HFFc6 (cell line): ENCODE data around the gene MBD6. TPM values are rescaled to one million over a fixed set of nuclear protein-coding genes. Genes with fewer than 3 reads are reported as not detected.

Source experiments
- DNase-seq: peaks from one replicate; pipeline ENCODE4 v3.0.0-alpha.2; 2018
- H3K27ac Mint-ChIP-seq: 2 replicates; pipeline ENCODE4 v1.8.0; 2020; ENCODE audit warnings: mild to moderate bottlenecking, mixed read lengths
- H3K27me3 Mint-ChIP-seq: 2 replicates; pipeline ENCODE4 v1.8.0; 2021; ENCODE audit warnings: mild to moderate bottlenecking, moderate library complexity, mixed read lengths; ENCODE audit not compliant: insufficient read depth
- H3K36me3 Mint-ChIP-seq: 2 replicates; pipeline ENCODE4 v1.8.0; 2021; ENCODE audit warnings: low read depth, mixed read lengths
- H3K4me1 Mint-ChIP-seq: 2 replicates; pipeline ENCODE4 v1.8.0; 2020; ENCODE audit warnings: low read depth, mixed read lengths
- H3K4me3 Mint-ChIP-seq: 2 replicates; pipeline ENCODE4 v1.8.0; 2020; ENCODE audit warnings: mild to moderate bottlenecking, moderate library complexity, mixed read lengths
- H3K9me3 Mint-ChIP-seq: 2 replicates; pipeline ENCODE4 v1.8.0; 2020; ENCODE audit warnings: mild to moderate bottlenecking, mixed read lengths
- total RNA-seq, 6 experiments: library from RNA; stranded (reverse); fragmentation: NEBNext Ultra II Directional; extraction: Animal tissue kit (Norgen Biotek cat#: 25700); gene quantifications; 2 replicates in 1 of 6; 3 replicates in 5 of 6; pipeline ENCODE4 v1.2.3, GENCODE V29; 2021
- TF ChIP-seq, protein P1 (sequence below): fragments of 200-600 bp; sonication (generic); IDR thresholded peaks from 2 replicates; pipeline ENCODE4 v1.5.0; 2021; ENCODE audit warnings: antibody characterized with exemption, mild to moderate bottlenecking

Gene MBD6
- total RNA-seq, 6 experiments from 2014 or later: 40.7 to 43.6 (median 42.1) TPM

DNA sequence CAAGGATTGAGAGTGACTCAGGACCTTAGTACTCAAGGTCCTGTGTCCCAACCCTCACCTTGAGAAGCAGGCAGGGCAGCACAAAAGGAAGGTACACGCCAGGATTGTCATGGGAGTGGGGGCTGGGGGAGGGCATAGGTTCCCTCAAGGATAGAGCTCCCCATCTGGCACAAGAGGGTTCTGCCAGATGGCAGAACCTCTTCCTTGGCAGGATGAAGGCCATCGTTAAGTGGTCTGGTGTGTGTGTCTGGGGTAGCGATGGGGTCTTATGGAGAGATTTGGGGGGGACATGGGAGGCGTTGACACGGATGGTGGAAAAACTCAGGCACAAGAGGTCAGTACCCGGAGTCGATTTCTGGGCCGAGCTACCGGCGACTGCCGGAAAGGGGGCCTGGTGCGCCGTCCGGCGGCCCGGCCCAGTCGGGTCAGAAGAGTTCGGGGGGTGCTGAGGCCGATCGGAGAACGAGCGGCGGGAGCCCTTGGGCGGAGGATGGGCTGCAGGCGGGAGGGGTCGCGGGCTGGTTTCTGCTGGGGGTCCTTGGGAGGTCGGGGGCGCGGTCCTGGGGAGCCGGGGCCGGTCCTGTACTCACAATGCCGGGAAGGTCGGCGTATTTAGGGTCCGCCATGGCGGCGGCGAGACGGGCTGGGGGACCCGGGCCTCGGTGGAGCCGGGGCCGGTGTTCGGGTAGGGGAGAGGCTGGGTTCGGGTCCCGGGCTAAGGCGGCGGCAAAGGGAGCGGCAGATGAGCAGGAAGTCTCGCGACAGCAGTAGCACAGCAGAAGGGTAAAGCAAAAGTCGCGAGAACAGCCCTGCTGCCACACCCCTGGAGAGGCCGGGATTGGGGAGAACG lies 24.0 kb downstream of the MBD6 start, which contains the start of gene DCTN2:
Gene DCTN2 (minus strand): TSS at position 755 of the 850 bp plus-strand sequence. CDS start 129 bp downstream, at position 626.
- H3K27ac Mint-ChIP-seq: peak within 1 kb of the TSS; percentile 89
- DNase-seq: peak; percentile 97
- peak within 1 kb of the TSS; percentile 93 for H3K4me3 Mint-ChIP-seq
- H3K9me3 Mint-ChIP-seq: no peaks in the 10 kb centered on the region
- H3K36me3 Mint-ChIP-seq: peaks cover 21% of the 10 kb centered on the region
- peaks cover 6% of the 10 kb centered on the region; the same call in 1 of the 2 replicates for H3K27me3 Mint-ChIP-seq
- H3K4me1 Mint-ChIP-seq: peaks cover 56% of the 10 kb centered on the region
- TF ChIP-seq, protein P1, sequence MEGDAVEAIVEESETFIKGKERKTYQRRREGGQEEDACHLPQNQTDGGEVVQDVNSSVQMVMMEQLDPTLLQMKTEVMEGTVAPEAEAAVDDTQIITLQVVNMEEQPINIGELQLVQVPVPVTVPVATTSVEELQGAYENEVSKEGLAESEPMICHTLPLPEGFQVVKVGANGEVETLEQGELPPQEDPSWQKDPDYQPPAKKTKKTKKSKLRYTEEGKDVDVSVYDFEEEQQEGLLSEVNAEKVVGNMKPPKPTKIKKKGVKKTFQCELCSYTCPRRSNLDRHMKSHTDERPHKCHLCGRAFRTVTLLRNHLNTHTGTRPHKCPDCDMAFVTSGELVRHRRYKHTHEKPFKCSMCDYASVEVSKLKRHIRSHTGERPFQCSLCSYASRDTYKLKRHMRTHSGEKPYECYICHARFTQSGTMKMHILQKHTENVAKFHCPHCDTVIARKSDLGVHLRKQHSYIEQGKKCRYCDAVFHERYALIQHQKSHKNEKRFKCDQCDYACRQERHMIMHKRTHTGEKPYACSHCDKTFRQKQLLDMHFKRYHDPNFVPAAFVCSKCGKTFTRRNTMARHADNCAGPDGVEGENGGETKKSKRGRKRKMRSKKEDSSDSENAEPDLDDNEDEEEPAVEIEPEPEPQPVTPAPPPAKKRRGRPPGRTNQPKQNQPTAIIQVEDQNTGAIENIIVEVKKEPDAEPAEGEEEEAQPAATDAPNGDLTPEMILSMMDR: peak; percentile 35

DNA sequence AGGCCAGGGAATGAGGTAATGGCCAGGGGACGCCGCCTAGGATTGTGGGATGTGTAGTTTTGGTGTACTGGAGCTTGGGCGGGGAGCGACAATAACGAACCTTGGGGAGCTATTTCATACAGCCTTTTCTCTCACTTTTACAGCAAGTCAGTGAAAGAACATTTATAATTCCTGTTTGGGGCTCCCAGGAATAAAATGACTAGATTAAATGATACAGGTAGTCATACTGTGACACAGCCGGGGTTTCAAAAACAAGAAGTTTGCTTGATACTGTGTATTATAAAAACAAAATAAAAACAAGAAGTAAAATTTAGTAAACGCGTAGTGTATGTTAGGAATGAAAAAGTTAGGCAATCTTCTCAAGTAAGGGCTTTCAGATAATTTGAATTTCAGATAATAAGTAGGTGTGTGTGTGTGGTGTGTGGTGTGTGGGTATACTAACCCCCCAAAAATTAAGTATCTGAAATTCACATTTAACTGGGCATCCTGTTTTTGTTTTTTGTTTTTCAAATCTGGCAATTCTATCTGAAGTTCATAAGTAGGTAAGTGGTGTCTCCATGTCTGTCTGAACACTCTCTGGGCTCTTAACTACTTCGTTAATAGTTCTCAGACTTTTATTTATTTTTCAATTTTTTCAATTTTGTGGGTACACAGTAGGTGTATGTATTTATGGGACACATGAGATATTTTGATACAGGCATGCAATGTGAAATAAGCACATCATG lies 24.8 kb downstream of the MBD6 start:
- H3K4me3 Mint-ChIP-seq: peak overlapping the region; percentile 93
- H3K27ac Mint-ChIP-seq: no peak overlapping the region
- no peaks in the 10 kb centered on the region for H3K9me3 Mint-ChIP-seq
- peaks cover 6% of the 10 kb centered on the region; the same call in 1 of the 2 replicates for H3K27me3 Mint-ChIP-seq
- H3K36me3 Mint-ChIP-seq: peaks cover 21% of the 10 kb centered on the region
- no peak for DNase-seq
- TF ChIP-seq, protein P1: no peak
- H3K4me1 Mint-ChIP-seq: peaks cover 62% of the 10 kb centered on the region

DNA sequence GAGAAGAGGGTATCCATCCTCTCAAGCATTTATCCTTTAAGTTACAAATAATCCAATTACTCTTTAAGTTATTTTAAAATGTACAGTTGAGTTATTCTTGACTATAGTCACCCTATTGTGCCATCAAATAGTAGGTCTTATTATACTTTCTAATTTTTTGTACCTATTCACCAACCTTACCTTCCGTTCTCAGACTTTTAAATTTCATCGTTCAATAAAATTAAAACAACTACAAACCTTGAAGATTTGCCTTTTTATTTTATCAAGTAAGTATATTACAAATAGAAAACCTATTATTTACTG lies 25.3 kb downstream of the MBD6 start:
- DNase-seq: no peak
- peaks cover 21% of the 10 kb centered on the region for H3K36me3 Mint-ChIP-seq
- H3K27me3 Mint-ChIP-seq: peaks cover 6% of the 10 kb centered on the region; the same call in 1 of the 2 replicates
- no peaks in the 10 kb centered on the region for H3K9me3 Mint-ChIP-seq
- H3K4me3 Mint-ChIP-seq: no peak overlapping the region
- peaks cover 67% of the 10 kb centered on the region for H3K4me1 Mint-ChIP-seq
- TF ChIP-seq, protein P1: no peak
- no peak overlapping the region for H3K27ac Mint-ChIP-seq

DNA sequence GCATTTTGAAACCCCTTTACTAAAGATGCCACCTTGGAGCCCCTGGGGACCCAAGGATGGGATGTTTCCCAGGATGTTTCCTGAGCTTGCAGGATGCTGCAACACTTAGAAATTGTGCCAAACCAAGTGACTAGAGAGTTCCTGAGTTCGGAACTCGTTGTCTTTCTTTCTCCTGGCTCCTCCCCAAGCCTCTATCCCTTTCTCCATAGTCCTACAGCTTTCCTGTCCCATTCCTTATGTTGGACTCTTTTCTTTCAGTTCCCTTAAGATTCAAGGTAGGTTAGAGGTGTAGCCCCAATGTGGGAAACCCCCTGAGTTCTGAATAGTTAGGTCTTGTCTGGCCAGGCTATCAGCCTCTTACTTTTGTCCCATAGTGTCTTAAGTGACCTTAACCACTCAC lies 25.9 kb downstream of the MBD6 start:
- TF ChIP-seq, protein P1: no peak
- no peak overlapping the region; the same call in 1 of the 2 replicates for H3K4me3 Mint-ChIP-seq
- peaks cover 21% of the 10 kb centered on the region for H3K36me3 Mint-ChIP-seq
- DNase-seq: no peak
- H3K4me1 Mint-ChIP-seq: peaks cover 70% of the 10 kb centered on the region
- H3K27ac Mint-ChIP-seq: no peak overlapping the region
- H3K9me3 Mint-ChIP-seq: no peaks in the 10 kb centered on the region
- H3K27me3 Mint-ChIP-seq: peaks cover 7% of the 10 kb centered on the region; the same call in 1 of the 2 replicates

DNA sequence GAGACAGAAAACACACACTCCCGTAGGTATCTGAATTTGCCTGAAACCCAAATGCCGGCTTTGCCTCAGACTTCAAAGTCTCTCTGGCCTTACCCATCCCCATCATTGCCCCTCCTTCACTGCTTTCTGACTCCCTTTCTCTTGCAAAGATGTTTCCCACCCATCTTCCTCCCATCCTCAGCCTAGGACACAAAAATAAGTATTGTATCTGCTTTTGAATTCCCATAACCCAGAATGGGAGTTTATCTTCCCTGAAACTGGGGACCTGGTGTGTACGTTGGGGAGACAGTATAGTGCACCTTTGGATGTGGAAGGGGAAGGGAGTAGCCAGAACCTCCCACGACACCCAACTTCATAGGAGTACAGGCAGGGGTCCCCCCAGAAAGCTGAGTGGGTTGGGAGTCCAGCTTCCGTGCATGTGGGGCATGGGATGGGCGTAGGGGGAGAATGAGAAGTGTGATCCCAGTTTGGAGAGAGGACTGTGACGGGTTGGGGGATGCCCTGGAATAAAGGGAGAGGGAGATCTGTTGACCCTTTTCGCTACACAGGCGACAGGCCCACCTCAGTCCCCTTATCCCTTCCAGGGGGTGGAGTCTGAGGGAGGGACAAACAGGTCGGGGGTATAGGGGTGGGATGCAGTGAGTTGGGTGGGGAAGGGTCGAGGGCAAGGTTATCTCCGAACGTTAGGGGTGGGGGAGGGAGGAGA lies 26.7 kb downstream of the MBD6 start:
- H3K9me3 Mint-ChIP-seq: no peaks in the 10 kb centered on the region
- TF ChIP-seq, protein P1: no peak
- H3K27me3 Mint-ChIP-seq: peaks cover 8% of the 10 kb centered on the region; the same call in 1 of the 2 replicates
- H3K36me3 Mint-ChIP-seq: peaks cover 21% of the 10 kb centered on the region
- peaks cover 65% of the 10 kb centered on the region for H3K4me1 Mint-ChIP-seq
- no peak overlapping the region for H3K27ac Mint-ChIP-seq
- no peak for DNase-seq
- H3K4me3 Mint-ChIP-seq: peak overlapping the region; percentile 87
